ENCODE data around the gene ATP8A2.

- TF ChIP-seq CTCF (IDR thresholded peaks at IDR 0.05; ENCODE audit: insufficient read depth, low read depth, low read length) (no peak), EZH2 (IDR thresholded peaks at IDR 0.05; ENCODE audit: insufficient read depth, low read length) (no peak)
These were observed 336.0 kb downstream of the ATP8A2 start for GRCh38 chr13:25707726-25708125.

All from astrocyte (in vitro differentiated cells and primary cell).